CD14-positive monocyte (primary cell): ENCODE data around the gene EPHA8. TPM values are rescaled to one million over a fixed set of nuclear protein-coding genes. Genes with fewer than 3 reads are reported as not detected.
A peak's percentile ranks its signal among the peaks of the same experiment; 100 is the strongest.

ENCODE experiments used
- DNase-seq, 3 donors: peaks; one replicate each; pipeline ENCODE4 v3.0.0-alpha.2; 2011 to 2022
- H2AFZ ChIP-seq: 2 replicates; pipeline ENCODE4 v1.6.0; 2012; ENCODE audit warnings: mild to moderate bottlenecking, low read depth, low read length, inconsistent platforms; ENCODE audit not compliant: insufficient read depth, poor library complexity, severe bottlenecking
- H3K27ac ChIP-seq, 2 donors: 1 replicate in 1 of 2; 2 replicates in 1 of 2; pipeline ENCODE4 v1.5.1; 2012 to 2013; ENCODE audit warnings: low read length in 2 of 2, control low read depth in 1 of 2, inconsistent platforms in 1 of 2, low read depth in 1 of 2, mild to moderate bottlenecking in 1 of 2
- H3K27me3 ChIP-seq, 2 donors: one replicate each; pipeline versions ENCODE4 v1.6.0 to v1.6.1; 2011 to 2013; ENCODE audit warnings: low read length in 2 of 2; ENCODE audit not compliant: control insufficient read depth in 2 of 2, insufficient read depth in 2 of 2
- H3K36me3 ChIP-seq, 2 donors: replicated peaks in 1 of 2; 1 replicate in 1 of 2; 2 replicates in 1 of 2; pipeline versions ENCODE4 v1.5.1 to v1.6.1; 2012 to 2013; ENCODE audit warnings: low read length in 2 of 2, control low read depth in 1 of 2, inconsistent platforms in 1 of 2, mild to moderate bottlenecking in 1 of 2; ENCODE audit not compliant: insufficient read depth in 2 of 2, control insufficient read depth in 1 of 2
- H3K4me1 ChIP-seq, 2 donors: 1 replicate in 1 of 2; 2 replicates in 1 of 2; pipeline versions ENCODE4 v1.5.1 to v1.6.1; 2012 to 2013; ENCODE audit warnings: low read length in 2 of 2, control low read depth in 1 of 2, inconsistent platforms in 1 of 2, mild to moderate bottlenecking in 1 of 2, moderate library complexity in 1 of 2; ENCODE audit not compliant: insufficient read depth in 2 of 2, control insufficient read depth in 1 of 2
- H3K4me2 ChIP-seq: replicated peaks from 2 replicates; pipeline ENCODE3; 2012; ENCODE audit warnings: low read length, moderate library complexity, mild to moderate bottlenecking; ENCODE audit not compliant: poor library complexity, severe bottlenecking; ENCODE audit errors: extremely low read depth
- H3K4me3 ChIP-seq, 3 experiments: fragments of 200-600 bp in 1 of 3; sonication (generic) in 1 of 3; replicated peaks in 1 of 3; 1 replicate in 2 of 3; 2 replicates in 1 of 3; pipeline ENCODE4 v1.5.1; 2011 to 2013; ENCODE audit warnings: low read length in 3 of 3, mild to moderate bottlenecking in 3 of 3, control low read depth in 2 of 3, low read depth in 2 of 3, inconsistent platforms in 1 of 3, moderate library complexity in 1 of 3
- H3K79me2 ChIP-seq: 2 replicates; pipeline ENCODE4 v1.6.0; 2012; ENCODE audit warnings: mild to moderate bottlenecking, control low read depth, inconsistent platforms, low read length, moderate library complexity; ENCODE audit not compliant: insufficient read depth
- H3K9ac ChIP-seq: 2 replicates; pipeline ENCODE4 v1.6.0; 2017; ENCODE audit warnings: low read length, mild to moderate bottlenecking; ENCODE audit not compliant: insufficient read depth, poor library complexity, severe bottlenecking
- H3K9me3 ChIP-seq, 2 donors: replicated peaks in 1 of 2; 1 replicate in 1 of 2; 2 replicates in 1 of 2; pipeline versions ENCODE4 v1.5.1 to v1.6.1; 2012 to 2013; ENCODE audit warnings: low read length in 2 of 2, control low read depth in 1 of 2; ENCODE audit not compliant: control insufficient read depth in 1 of 2, insufficient read depth in 1 of 2
- H4K20me1 ChIP-seq: 2 replicates; pipeline ENCODE4 v1.6.0; 2012; ENCODE audit warnings: mild to moderate bottlenecking, low read length, control low read depth, moderate library complexity; ENCODE audit not compliant: insufficient read depth
- H3K27ac Mint-ChIP-seq, 7 donors: one replicate each; pipeline ENCODE4 v1.8.0; 2020; ENCODE audit warnings: mild to moderate bottlenecking in 7 of 7, mixed read lengths in 7 of 7, moderate library complexity in 6 of 7, inconsistent platforms in 2 of 7
- H3K27me3 Mint-ChIP-seq, 3 donors: one replicate each; pipeline ENCODE4 v1.8.0; 2021 to 2022; ENCODE audit warnings: low read depth in 3 of 3, mild to moderate bottlenecking in 3 of 3, mixed read lengths in 3 of 3, moderate library complexity in 3 of 3, inconsistent platforms in 1 of 3
- H3K36me3 Mint-ChIP-seq, 2 donors: one replicate each; pipeline ENCODE4 v1.8.0; 2020; ENCODE audit warnings: mixed read lengths in 2 of 2, inconsistent platforms in 1 of 2, mild to moderate bottlenecking in 1 of 2
- H3K4me1 Mint-ChIP-seq: one replicate; pipeline ENCODE4 v1.8.0; 2020; ENCODE audit warnings: mild to moderate bottlenecking, mixed read lengths
- H3K4me3 Mint-ChIP-seq, 2 donors: one replicate each; pipeline ENCODE4 v1.8.0; 2020; ENCODE audit warnings: mild to moderate bottlenecking in 2 of 2, mixed read lengths in 2 of 2, moderate library complexity in 1 of 2
- H3K9me3 Mint-ChIP-seq, 7 donors: one replicate each; pipeline ENCODE4 v1.8.0; 2020 to 2022; ENCODE audit warnings: mixed read lengths in 7 of 7, mild to moderate bottlenecking in 6 of 7, moderate library complexity in 6 of 7, inconsistent platforms in 2 of 7
- CTCF ChIP-seq: fragments of 200-600 bp; IDR thresholded peaks from one replicate; pipeline ENCODE4 v1.8.0; 2022; ENCODE audit warnings: antibody characterized with exemption, mild to moderate bottlenecking
- WGBS: methylation state at CpG from one replicate; pipeline ENCODE4 v1.1.5; 2013; ENCODE audit warnings: missing lambda C conversion rate; ENCODE audit not compliant: insufficient coverage; 5-methylcytosine and 5-hydroxymethylcytosine counted together
- intact Hi-C, 2 donors: fragments of 100-400 bp; cut with micrococcal nuclease; formaldehyde crosslinking; loops; one replicate each; pipeline versions ENCODE4 v1.15.0 to v1.15.1; 2023
- polyA plus RNA-seq, 3 donors: library from polyadenylated mRNA; depleted of rRNA in 1 of 3; unstranded in 2 of 3; stranded (reverse) in 1 of 3; fragments of 300-500 nt in 2 of 3; fragments of >200 nt in 1 of 3; fragmentation: Illumina TruSeq in 2 of 3; gene quantifications; 1 replicate in 2 of 3; 2 replicates in 1 of 3; pipeline ENCODE4 v1.2.3, GENCODE V29; 2012 to 2021

EPHA8 gene
- polyA plus RNA-seq, 3 donors, result 0.04 TPM; not detected in 2

GRCh38 chr1:22540337-22540736 lies 23.0 kb upstream of the EPHA8 start:
- TF ChIP-seq CTCF, result no peak
- peaks cover 0 to 5% of the 10 kb centered on the region in 2 donors for H3K4me1 ChIP-seq

GRCh38 chr1:22542886-22543285 lies 20.4 kb upstream of the EPHA8 start:
- 100% methylated on average over 3 of the region's 9 CpGs for WGBS
- Histone ChIP-seq H3K79me2 (no peaks in the 10 kb centered on the region), H3K9ac (no peak overlapping the region), H3K9me3 (no peaks in the 10 kb centered on the region), H3K4me2 (no peak overlapping the region), H3K4me1 (peaks cover 0 to 5% of the 10 kb centered on the region in 2 donors), H4K20me1 (no peaks in the 10 kb centered on the region), H3K4me3 (no peak overlapping the region), H3K36me3 (no peaks in the 10 kb centered on the region), H2AFZ (no peak overlapping the region), H3K27me3 (peaks cover 0 to 5% of the 10 kb centered on the region in 2 donors), H3K27ac (no peak overlapping the region)
- no peak for TF ChIP-seq CTCF
- Mint-ChIP-seq H3K27ac (no peak overlapping the region), H3K9me3 (no peaks in the 10 kb centered on the region), H3K4me3 (no peak overlapping the region), H3K36me3 (peaks cover 0 to 4% of the 10 kb centered on the region in 2 donors), H3K4me1 (peaks cover 14% of the 10 kb centered on the region), H3K27me3 (peaks cover 15 to 23% (median 21%) of the 10 kb centered on the region in 3 donors)
- intact Hi-C loops, result no loop called here
- DNase-seq, result no peak

More at GRCh38 chr1:22540337-22540736, 23.0 kb upstream of the EPHA8 start:
- 28% methylated on average over 5 of the region's 5 CpGs for WGBS
- H3K36me3 Mint-ChIP-seq, result peaks cover 3 to 11% of the 10 kb centered on the region in 2 donors
- no peaks in the 10 kb centered on the region for H3K9me3 Mint-ChIP-seq
- no peaks in the 10 kb centered on the region for H3K36me3 ChIP-seq
- H2AFZ ChIP-seq, result no peak overlapping the region
- H4K20me1 ChIP-seq, result no peaks in the 10 kb centered on the region
- no peak overlapping the region for H3K4me3 ChIP-seq
- H3K4me1 Mint-ChIP-seq, result peaks cover 14% of the 10 kb centered on the region
- H3K27me3 ChIP-seq, result no peaks in the 10 kb centered on the region
- no peaks in the 10 kb centered on the region for H3K9me3 ChIP-seq
- intact Hi-C loops, result no loop called here
- no peak overlapping the region for H3K27ac ChIP-seq
- DNase-seq, result no peak
- H3K9ac ChIP-seq, result no peak overlapping the region
- no peak overlapping the region for H3K4me2 ChIP-seq
- peak overlapping the region in 1 of 7 donors; percentile 11 for H3K27ac Mint-ChIP-seq
- peaks cover 0 to 7% (median 1%) of the 10 kb centered on the region in 3 donors for H3K27me3 Mint-ChIP-seq
- H3K4me3 Mint-ChIP-seq, result no peak overlapping the region
- H3K79me2 ChIP-seq, result no peaks in the 10 kb centered on the region
